Mucosa of gallbladder (tissue), 1 donor: ENCODE results near the gene POU6F2. TPM values are rescaled to one million over a fixed set of nuclear protein-coding genes. Genes with fewer than 3 reads are reported as not detected.
A peak's percentile ranks its signal among the peaks of the same experiment; 100 is the strongest.

Experiments
- DNase-seq: peaks from one replicate; pipeline ENCODE4 v3.0.0-alpha.2; 2020; ENCODE audit warnings: low spot score
- total RNA-seq: library from RNA; stranded (reverse); gene quantifications from one replicate; pipeline ENCODE4 v1.2.1, GENCODE V29; 2021
- donor health status: DM: no; HTN: no; CAD: no.

Gene POU6F2
- total RNA-seq, 1 donor from 2014 or later: 7.9 TPM

GRCh38 chr7:39433550-39433949, 455.8 kb downstream of the POU6F2 start:
- no peak for DNase-seq

GRCh38 chr7:39434012-39434411, 456.3 kb downstream of the POU6F2 start:
- no peak for DNase-seq

- DNase-seq: no peak
These were observed 468.8 kb downstream of the POU6F2 start for GRCh38 chr7:39446546-39446945.

GRCh38 chr7:39451901-39452300, 474.2 kb downstream of the POU6F2 start:
- DNase-seq: no peak

- peak; percentile 23 for DNase-seq
These were observed 476.1 kb downstream of the POU6F2 start for GRCh38 chr7:39453743-39454355.

- no peak for DNase-seq
These were observed 480.5 kb downstream of the POU6F2 start for GRCh38 chr7:39458061-39458745.

GRCh38 chr7:39459636-39460035, 481.9 kb downstream of the POU6F2 start:
- no peak for DNase-seq

GRCh38 chr7:39460486-39460885, 482.8 kb downstream of the POU6F2 start:
- no peak for DNase-seq

- DNase-seq: no peak
These were observed 483.6 kb downstream of the POU6F2 start for GRCh38 chr7:39461263-39461820.

- no peak for DNase-seq
These were observed 485.5 kb downstream of the POU6F2 start for GRCh38 chr7:39463252-39463651.

GRCh38 chr7:39464350-39465054, 486.8 kb downstream of the POU6F2 start:
- no peak for DNase-seq

- DNase-seq: peak; percentile 41
These were observed 487.6 kb downstream of the POU6F2 start for GRCh38 chr7:39465055-39465929.

GRCh38 chr7:39468261-39468660, 490.6 kb downstream of the POU6F2 start:
- no peak for DNase-seq

GRCh38 chr7:39468808-39469374, 491.2 kb downstream of the POU6F2 start:
- DNase-seq: no peak

- DNase-seq: no peak
These were observed 503.2 kb downstream of the POU6F2 start for GRCh38 chr7:39480901-39481300.

- DNase-seq: no peak
These were observed 511.0 kb downstream of the POU6F2 start for GRCh38 chr7:39488467-39489393.

GRCh38 chr7:39490296-39490695, 512.6 kb downstream of the POU6F2 start:
- no peak for DNase-seq

- no peak for DNase-seq
These were observed 516.2 kb downstream of the POU6F2 start for GRCh38 chr7:39493934-39494333.

- DNase-seq: no peak
These were observed 523.6 kb downstream of the POU6F2 start for GRCh38 chr7:39501358-39501757.

- peak; percentile 29 for DNase-seq
These were observed 527.3 kb downstream of the POU6F2 start for GRCh38 chr7:39504963-39505362.
